HG02642 (cell line): ENCODE measurements around the gene SEMA6B.
"Not testable (repeated sequence)": the region's sequence is repeated elsewhere in the genome, so short reads cannot be mapped to it uniquely, and the experiment has no call there.

Experiments
- ATAC-seq: cut with Tn5 transposase; IDR thresholded peaks from one replicate; pipeline ENCODE4 v1.9.1; 2021; ENCODE audit warnings: mild to moderate bottlenecking; ENCODE audit not compliant: unreplicated experiment, poor library complexity

Gene SEMA6B

GRCh38 chr19:4533835-4534424 is 25.6 kb downstream of the SEMA6B start:
- ATAC-seq = no peak

DNA sequence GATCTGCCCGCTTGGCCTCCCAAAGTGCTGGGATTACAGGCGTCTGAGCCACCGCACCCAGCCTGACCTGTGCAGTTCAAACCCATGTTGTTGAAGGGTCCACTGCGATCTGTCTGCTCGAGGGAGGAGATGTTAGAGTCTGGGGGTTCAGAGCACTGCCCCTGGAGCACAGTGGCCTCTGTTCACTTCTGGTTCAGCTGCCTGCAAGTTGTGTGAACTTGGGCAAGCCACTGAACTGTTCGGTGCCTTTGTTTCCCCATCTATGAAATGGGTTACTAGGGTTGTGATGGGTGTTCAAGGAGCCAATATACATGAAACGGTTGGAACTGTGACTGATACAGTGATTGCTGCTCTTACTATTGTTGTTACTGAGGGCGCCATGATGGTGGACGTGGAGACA is 26.1 kb downstream of the SEMA6B start:
- no peak for ATAC-seq

DNA sequence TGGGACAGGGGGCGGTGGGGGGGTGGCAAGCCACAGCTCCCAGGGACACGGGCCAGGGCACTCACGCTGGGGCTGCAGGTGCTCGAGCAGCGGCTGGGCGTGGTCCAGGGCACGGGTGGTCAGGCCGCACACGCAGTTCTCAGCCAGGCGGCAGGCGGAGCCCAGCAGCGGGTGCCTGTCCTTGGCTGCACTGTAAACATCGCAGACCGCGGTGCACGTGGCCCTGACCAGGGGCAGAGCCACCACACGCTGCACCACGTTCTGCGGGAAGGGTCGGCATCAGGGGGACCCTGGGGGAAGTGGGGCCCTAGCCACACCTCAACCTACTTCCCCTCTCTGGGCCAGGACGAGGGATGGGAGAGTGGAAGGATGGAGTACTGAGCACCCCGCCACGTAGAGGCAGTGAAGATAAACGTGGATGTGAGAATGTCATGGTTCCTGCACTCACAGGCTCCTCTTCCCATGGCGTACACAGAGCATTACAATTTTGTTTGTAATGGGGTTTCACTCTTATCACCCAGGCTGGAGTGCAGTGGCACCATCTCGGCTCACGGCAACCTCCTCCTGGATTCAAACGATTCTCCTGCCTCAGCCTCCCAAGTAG is 27.8 kb downstream of the SEMA6B start:
- no peak for ATAC-seq

GRCh38 chr19:4529924-4530522 is 29.5 kb downstream of the SEMA6B start:
- no peak for ATAC-seq

DNA sequence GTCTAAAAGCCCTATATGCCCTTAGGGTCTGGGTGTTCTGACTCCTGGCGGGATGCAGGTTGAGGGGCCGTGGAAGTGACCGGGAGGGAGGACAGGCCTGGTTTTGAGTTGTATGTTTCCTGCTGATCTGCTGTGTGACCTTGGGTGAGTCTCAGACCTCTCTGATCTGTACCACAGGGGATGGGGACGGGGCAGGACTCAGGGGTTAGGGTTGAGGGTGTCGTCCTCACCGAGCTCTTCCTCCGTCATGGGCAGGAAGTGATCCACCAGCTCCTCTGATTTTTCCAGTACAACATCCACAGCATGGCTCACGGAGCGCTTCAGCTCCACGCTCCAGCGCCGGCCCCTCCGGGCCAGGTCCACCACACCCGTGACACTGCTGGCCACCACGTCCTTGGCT is 30.6 kb downstream of the SEMA6B start:
- no peak for ATAC-seq

GRCh38 chr19:4527377-4527776 is 32.1 kb downstream of the SEMA6B start:
- ATAC-seq = not testable (repeated sequence)

DNA sequence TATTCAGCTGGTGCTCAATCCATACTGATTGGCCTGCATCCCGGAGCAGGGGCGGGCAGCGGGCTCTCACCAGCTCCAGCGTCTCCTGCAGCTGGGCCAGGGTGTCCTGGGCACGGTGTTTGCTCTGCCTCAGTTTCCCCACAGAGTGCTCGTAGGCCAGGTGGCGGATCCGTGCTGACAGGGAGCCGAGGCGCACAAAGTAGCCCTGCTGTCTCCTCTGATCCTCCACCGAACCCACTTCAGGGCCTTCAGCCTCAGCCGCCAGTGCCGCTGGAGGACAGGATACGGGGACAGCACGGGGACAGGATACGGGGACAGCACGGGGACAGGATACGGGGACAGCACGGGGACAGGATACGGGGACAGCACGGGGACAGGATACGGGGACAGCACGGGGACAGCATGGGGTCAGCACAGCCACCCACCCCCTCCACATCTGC is 33.9 kb downstream of the SEMA6B start:
- ATAC-seq = no peak

GRCh38 chr19:4524808-4525562 is 34.5 kb downstream of the SEMA6B start:
- no peak for ATAC-seq

DNA sequence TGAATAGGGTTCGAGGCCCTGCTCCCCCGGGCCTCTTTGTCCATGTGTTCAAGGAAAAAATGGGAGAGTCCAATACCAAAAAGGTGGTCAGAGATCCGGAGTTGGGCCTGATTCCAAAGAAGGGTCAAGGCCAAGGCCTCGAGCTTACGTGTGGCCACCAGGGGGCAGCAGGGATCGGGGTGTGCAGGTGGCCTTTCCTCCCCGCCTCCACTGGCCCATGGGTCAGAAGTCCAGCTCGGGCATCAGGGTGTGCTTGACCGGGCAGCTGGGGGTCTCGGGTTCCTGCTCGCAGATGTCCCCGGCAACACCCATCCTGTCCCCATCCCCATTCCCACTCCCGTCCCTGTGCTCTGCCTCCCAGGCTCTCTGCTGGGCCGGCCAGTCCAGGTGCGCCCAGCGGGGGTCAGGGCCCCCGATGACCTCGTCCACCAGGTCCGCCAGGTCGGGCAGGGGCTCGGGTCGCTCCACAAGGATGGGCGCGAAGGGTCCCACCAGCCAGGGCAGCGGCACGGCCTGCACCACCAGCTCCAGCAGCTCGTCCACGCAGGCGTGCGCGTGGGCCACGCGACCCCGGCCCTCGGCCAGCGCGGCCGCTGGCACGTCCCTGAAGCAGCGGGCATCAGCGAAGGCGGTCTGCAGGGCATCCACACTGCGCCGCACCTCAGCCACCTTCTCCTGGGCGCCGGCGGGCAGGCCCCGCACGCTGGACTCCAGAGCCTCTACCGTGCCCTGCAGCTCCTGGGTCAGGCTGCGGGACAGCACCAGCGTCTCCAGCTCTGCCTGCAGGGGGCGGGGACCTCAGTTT is 36.0 kb downstream of the SEMA6B start:
- no peak for ATAC-seq

- ATAC-seq = no peak
These were observed 37.0 kb downstream of the SEMA6B start for GRCh38 chr19:4522291-4523002.

GRCh38 chr19:4521888-4522242 is 37.6 kb downstream of the SEMA6B start:
- no peak for ATAC-seq

GRCh38 chr19:4521170-4521887 is 38.2 kb downstream of the SEMA6B start:
- ATAC-seq = no peak

DNA sequence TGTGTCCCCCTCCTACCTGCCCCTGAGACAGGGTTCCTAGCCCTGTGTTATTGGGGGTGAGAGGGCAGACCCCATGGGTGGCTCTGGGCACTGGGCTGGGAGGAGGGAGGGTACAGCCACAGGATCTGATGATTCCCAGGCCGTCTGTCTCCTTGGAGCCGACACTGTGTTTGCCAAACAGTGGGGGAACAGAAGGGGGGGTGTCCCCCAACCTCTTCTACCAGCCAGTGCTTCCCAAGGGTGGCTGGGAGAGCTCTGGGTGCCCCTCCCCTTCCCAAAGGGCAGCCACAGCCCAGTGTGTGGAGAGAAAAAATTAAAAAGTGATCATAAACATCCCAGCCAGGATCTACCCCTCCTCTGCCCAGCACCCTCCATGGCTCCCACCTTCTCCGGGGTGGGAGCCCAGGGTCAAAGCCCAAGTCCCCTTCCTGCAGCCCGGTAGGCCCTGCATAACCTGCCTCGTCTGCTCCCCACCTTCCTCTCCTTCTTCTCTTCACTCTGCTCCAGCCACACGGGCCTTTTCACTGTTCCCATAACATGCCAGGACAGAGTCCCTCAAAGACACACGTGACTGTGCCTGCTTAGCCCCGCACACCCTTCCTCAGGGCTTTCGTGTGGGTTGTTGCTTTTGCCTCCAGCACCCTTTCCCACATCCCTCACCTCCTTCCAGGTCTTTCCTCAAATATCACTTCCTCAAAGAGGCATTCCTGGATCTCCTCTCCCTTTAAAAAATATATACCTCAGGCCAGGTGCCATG is 39.8 kb downstream of the SEMA6B start:
- no peak for ATAC-seq

DNA sequence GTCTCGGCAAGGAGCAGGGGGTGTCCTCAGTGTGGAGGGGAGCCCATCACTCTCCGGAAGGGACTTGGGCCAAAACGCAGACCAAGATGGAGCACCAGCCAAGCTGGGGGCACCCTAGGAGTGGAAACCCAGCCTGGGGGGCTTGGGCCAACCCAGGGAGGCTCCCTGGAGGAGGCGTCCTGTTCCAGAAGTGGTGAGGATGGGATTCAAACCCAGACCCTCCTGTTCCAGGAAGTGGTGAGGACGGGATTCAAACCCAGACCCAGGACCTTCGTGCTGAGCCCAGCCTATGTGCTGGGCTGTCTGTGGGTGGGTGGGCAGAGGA is 40.4 kb downstream of the SEMA6B start:
- ATAC-seq = no peak

DNA sequence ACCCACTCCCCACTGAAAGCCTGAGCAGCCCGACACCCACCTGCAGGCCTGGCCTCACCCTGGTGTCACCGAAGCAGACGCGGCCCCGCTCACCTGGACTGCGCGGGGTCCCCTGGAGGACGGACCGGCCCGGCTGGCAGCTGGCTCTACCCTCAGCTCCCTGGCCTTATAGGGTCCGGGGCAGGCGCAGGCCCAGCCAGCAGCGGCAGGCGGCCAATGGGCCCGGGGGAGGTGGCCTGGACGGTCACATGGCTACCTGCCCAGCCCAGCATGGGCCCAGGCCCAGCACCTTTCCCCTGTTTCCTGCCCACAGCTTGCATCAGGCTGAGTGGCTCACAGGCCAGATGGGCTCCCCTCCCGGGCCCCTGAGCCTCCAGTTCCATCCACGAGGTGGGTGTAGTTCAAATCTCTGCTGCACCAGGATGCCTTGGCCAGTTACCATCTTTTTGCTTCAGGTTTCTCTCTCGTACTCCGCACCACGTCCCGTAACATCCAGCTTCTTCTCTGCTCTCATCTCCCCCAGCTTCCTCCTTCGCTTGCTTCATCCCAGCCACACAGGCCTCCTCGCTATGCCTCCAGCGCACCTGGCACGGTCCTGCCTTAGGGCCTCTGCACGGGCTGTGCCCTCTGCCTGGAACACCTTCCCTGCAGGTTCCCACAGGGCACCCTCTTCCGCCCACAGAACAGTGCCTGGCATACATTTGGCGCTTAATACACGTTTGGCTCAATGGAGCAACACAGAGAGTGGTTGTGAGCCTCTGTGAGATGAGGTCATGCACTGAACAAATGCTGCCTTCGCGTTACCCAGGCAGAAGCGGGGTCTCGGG is 40.9 kb downstream of the SEMA6B start, which contains the start of gene PLIN4:
PLIN4 (minus strand) TSS at position 142 of the 827 bp plus-strand sequence. CDS start 214 bp downstream, outside the sequence.
- ATAC-seq = no peak

DNA sequence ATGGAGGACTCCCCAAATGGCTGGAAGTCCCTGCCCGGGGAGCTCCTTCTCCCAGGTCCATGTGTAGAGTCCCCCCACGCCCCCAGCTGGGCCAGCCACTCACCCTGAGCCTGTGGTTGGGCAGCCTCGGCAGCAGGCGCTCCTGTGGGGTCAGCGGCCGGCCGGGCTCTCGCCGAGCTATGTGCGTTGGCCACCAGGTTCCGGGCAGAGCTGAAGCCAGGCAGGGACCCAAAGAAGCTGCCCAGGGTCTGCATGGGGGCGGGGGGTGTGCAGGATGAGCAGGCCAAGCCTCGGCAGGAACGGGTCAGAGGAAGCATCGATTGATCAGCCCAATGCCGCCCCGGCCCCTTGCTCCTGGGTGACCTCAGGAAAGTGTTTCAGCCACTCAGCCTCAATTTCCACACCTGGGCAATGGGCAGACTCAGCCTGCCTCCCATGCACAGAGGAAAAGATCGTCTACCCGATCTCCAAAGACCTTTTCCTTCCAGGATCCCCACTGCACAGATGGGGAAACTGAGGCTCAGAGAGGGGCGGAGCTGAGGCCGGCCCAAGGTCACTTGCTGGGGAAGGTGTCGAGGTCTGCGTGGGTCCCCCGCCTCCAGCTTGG is 41.9 kb downstream of the SEMA6B start:
- no peak for ATAC-seq

DNA sequence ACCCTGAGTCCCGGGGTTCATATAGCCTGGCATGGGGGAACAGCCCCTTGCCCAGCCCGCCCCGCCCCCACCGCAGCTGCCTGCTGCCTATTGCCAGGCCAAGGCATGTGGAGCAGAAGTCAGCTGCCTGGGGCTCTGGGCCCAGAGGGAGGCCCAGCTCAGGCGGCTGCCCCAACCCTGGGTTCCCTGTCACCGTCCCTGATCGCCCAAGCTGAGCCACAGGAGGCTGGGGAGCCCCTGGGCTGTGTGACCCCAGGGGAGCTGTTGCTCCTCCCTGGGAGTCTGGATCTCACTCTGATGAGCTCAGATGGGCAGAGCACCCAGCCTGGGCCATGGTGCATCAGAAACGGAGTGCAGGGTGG is 42.6 kb downstream of the SEMA6B start:
- no peak for ATAC-seq
